HCT116 (cell line): Measurements from ENCODE around the gene POC1A.

Experiments used
- ATF3 ChIP-seq: IDR thresholded peaks from 2 replicates; pipeline ENCODE4 v1.6.1; 2012
- CEBPB ChIP-seq: IDR thresholded peaks from 2 replicates; pipeline ENCODE4 v1.6.1; 2012; ENCODE audit warnings: low read depth
- CTCF ChIP-seq, 3 experiments: fragments of 200-600 bp in 1 of 3; sonication (generic) in 1 of 3; IDR thresholded peaks in 2 of 3; conservative IDR thresholded peaks in 1 of 3; 2 replicates each; pipeline ENCODE4 v1.5.1; 2012 to 2017; ENCODE audit warnings: low read depth in 2 of 3, low read length in 2 of 3, antibody characterized with exemption in 1 of 3, borderline replicate concordance in 1 of 3, control low read depth in 1 of 3, mild to moderate bottlenecking in 1 of 3, mixed read lengths in 1 of 3, mixed run types in 1 of 3, moderate library complexity in 1 of 3; ENCODE audit not compliant: insufficient read depth in 1 of 3
- ELF1 ChIP-seq: IDR thresholded peaks from 2 replicates; pipeline ENCODE4 v1.6.1; 2012; ENCODE audit warnings: low read depth, borderline replicate concordance
- EZH2 ChIP-seq: fragments of 200-600 bp; sonication (generic); IDR thresholded peaks from 2 replicates; pipeline ENCODE4 v1.6.1; 2017; ENCODE audit warnings: antibody characterized with exemption, mixed run types
- EZH2phosphoT487 ChIP-seq: fragments of 200-600 bp; IDR thresholded peaks from 2 replicates; pipeline ENCODE4 v1.6.1; 2018; ENCODE audit warnings: antibody characterized with exemption, borderline replicate concordance
- POLR2A ChIP-seq: IDR thresholded peaks from 2 replicates; pipeline ENCODE4 v1.7.0; 2011; ENCODE audit warnings: borderline replicate concordance; ENCODE audit not compliant: insufficient read depth, insufficient read length; ENCODE audit errors: extremely low read depth
- POLR2AphosphoS5 ChIP-seq: IDR thresholded peaks from 2 replicates; pipeline ENCODE4 v1.6.1; 2011; ENCODE audit warnings: mild to moderate bottlenecking, low read depth, low read length, moderate library complexity
- RAD21 ChIP-seq: IDR thresholded peaks from 2 replicates; pipeline ENCODE4 v1.6.1; 2012; ENCODE audit warnings: low read depth, mild to moderate bottlenecking
- SIN3A ChIP-seq: IDR thresholded peaks from 2 replicates; pipeline ENCODE4 v1.6.1; 2012; ENCODE audit warnings: low read depth
- SRF ChIP-seq: IDR thresholded peaks from 2 replicates; pipeline ENCODE4 v1.6.1; 2012; ENCODE audit warnings: low read depth
- YY1 ChIP-seq: IDR thresholded peaks from 2 replicates; pipeline ENCODE4 v1.6.1; 2011; ENCODE audit warnings: low read length, low read depth, moderate library complexity, mild to moderate bottlenecking; ENCODE audit not compliant: insufficient replicate concordance; ENCODE audit errors: extremely low read depth
- ZNF274 ChIP-seq: fragments of 200-500 bp; sonication (Bioruptor generic); IDR thresholded peaks from 2 replicates; pipeline ENCODE4 v1.6.1; 2014; ENCODE audit warnings: mild to moderate bottlenecking, low read depth, low read length, inconsistent platforms

- no peak for TF ChIP-seq CTCF (IDR thresholded peaks at IDR 0.05 in 2 of 3, conservative IDR thresholded peaks at IDR 0.05 in 1 of 3; ENCODE audit: borderline replicate concordance in 1 of 3, insufficient read depth in 1 of 3, low read depth in 2 of 3, low read length in 2 of 3)
- TF ChIP-seq SIN3A: no peak
- no peak for TF ChIP-seq EZH2
- no peak for TF ChIP-seq POLR2AphosphoS5
- no peak for TF ChIP-seq YY1
- no peak for TF ChIP-seq RAD21
- TF ChIP-seq ATF3: no peak
- TF ChIP-seq EZH2phosphoT487: no peak
- no peak for TF ChIP-seq CEBPB
- TF ChIP-seq ZNF274: no peak
- TF ChIP-seq POLR2A: no peak
- no peak for TF ChIP-seq ELF1
- TF ChIP-seq SRF: no peak
These were observed 45.7 kb downstream of the POC1A start for GRCh38 chr3:52108302-52109232.
